Measurements from ENCODE around the gene MRPS18B. TPM values are rescaled to one million over a fixed set of nuclear protein-coding genes. Genes with fewer than 3 reads are reported as not detected.
"Not testable (repeated sequence)": the region's sequence is repeated elsewhere in the genome, so short reads cannot be mapped to it uniquely, and the experiment has no call there.

MRPS18B gene
- polyA plus RNA-seq, 1 experiment = 69.3 TPM

DNA sequence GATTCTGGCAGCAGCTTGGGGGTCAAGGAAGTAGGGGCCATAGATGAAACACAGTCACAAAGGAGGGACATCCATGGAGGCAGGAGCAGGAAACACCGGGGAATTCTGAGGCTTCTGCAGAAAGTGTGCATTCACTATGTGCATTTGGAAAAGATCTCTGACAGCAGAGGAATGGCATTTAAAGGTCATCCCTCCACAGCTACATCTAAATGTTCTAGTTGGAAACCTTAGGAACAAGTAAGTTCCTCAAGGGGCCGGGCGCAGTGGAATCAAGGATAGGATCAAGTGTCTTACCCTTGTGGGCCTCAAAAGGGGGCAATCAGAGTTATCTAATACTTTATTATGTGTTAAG lies 38.1 kb downstream of the MRPS18B start:
- CTCF ChIA-PET = no interaction called here
- POLR2A ChIA-PET = no interaction called here
- Histone ChIP-seq H3K4me3 (ENCODE audit: low read depth, low read length) (no peak overlapping the region), H3K36me3 (ENCODE audit: control insufficient read depth, insufficient read depth, low read length) (peaks cover 43% of the 10 kb centered on the region), H3K27me3 (ENCODE audit: control insufficient read depth, insufficient read depth, low read length) (no peaks in the 10 kb centered on the region)
- no peak for DNase-seq (ENCODE audit: low read depth)
- TF ChIP-seq, protein P1, sequence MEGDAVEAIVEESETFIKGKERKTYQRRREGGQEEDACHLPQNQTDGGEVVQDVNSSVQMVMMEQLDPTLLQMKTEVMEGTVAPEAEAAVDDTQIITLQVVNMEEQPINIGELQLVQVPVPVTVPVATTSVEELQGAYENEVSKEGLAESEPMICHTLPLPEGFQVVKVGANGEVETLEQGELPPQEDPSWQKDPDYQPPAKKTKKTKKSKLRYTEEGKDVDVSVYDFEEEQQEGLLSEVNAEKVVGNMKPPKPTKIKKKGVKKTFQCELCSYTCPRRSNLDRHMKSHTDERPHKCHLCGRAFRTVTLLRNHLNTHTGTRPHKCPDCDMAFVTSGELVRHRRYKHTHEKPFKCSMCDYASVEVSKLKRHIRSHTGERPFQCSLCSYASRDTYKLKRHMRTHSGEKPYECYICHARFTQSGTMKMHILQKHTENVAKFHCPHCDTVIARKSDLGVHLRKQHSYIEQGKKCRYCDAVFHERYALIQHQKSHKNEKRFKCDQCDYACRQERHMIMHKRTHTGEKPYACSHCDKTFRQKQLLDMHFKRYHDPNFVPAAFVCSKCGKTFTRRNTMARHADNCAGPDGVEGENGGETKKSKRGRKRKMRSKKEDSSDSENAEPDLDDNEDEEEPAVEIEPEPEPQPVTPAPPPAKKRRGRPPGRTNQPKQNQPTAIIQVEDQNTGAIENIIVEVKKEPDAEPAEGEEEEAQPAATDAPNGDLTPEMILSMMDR (IDR thresholded peaks at IDR 0.05; ENCODE audit: insufficient read depth, low read depth, low read length) = no peak

DNA sequence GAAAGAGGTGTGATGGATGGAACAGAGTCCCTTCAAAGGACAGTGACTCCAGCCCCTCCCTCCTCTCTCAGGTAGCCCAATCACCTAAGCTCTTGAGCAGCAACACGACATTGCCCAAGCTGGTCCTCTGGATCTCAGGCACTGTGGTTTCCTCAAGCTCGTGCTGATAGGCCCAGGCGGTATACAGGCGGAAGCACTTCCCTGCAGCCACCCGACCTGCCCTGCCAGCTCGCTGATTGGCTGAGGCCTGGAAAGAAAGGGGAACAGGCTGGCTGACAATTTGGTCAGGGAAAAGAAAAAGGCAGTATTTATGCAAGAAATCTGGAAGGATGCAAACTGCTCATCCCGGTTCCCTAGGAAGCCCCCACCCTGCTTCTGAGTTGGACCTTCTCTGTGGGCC lies 38.9 kb downstream of the MRPS18B start:
- H3K4me3 ChIP-seq (ENCODE audit: low read depth, low read length) = no peak overlapping the region
- peaks cover 46% of the 10 kb centered on the region for H3K36me3 ChIP-seq (ENCODE audit: control insufficient read depth, insufficient read depth, low read length)
- CTCF ChIA-PET = interaction anchor here (0.6 to 1.8 kb wide), 2 partner anchors 16 to 110 kb away, joined by 3 to 5 read pairs; partner anchors contain the start of gene DHX16
- H3K27me3 ChIP-seq (ENCODE audit: control insufficient read depth, insufficient read depth, low read length) = no peaks in the 10 kb centered on the region
- DNase-seq (ENCODE audit: low read depth) = no peak
- TF ChIP-seq, protein P1 (IDR thresholded peaks at IDR 0.05; ENCODE audit: insufficient read depth, low read depth, low read length) = no peak
- POLR2A ChIA-PET = no interaction called here

DNA sequence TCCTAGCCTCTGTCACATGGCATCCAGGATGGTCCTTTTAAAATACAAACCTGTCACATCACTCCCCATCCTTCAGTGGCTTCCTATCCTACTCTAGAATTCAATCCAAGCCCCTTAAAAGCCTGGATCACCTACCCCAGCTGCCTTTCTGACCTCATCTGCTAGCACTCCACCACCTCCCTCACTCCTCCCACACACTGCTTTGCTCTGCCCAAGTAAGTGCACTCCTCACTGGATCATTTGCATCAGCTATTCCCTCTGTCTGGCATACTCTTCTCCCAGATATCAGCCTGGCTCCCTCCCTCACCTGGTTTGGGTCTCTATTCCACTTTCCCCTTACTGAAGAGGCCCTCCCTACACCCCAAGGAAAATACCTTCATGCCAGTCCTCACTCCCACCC lies 39.8 kb downstream of the MRPS18B start:
- no peak for DNase-seq (ENCODE audit: low read depth)
- Histone ChIP-seq H3K27me3 (ENCODE audit: control insufficient read depth, insufficient read depth, low read length) (no peaks in the 10 kb centered on the region), H3K4me3 (ENCODE audit: low read depth, low read length) (no peak overlapping the region), H3K36me3 (ENCODE audit: control insufficient read depth, insufficient read depth, low read length) (peaks cover 46% of the 10 kb centered on the region)
- POLR2A ChIA-PET = no interaction called here
- TF ChIP-seq, protein P1 (IDR thresholded peaks at IDR 0.05; ENCODE audit: insufficient read depth, low read depth, low read length) = no peak
- CTCF ChIA-PET = interaction anchor here (1.8 kb wide), 1 partner anchor 15 kb away, joined by 5 read pairs; the partner anchor contains the start of gene DHX16

DNA sequence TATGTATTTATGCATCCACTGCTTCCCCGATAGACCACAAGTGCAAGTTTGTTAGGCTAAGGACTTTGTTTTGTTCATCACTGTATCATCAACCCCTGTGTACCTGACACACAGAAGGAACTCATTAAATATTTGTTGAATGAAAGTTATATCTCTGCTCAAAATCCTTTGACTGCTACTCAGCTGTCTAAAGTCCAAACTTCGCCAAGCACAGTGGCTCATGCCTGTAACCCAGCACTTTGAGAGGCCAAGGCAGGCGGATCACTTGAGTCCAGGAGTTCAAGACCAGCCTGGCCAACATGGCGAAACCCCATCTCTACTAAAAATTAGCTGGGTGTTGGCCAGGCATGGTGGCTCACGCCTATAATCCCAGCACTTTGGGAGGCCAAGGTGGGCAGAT lies 40.3 kb downstream of the MRPS18B start:
- DNase-seq (ENCODE audit: low read depth); H3K4me3 ChIP-seq (ENCODE audit: low read depth, low read length); H3K27me3 ChIP-seq (ENCODE audit: control insufficient read depth, insufficient read depth, low read length); POLR2A ChIA-PET: not testable (repeated sequence)
- CTCF ChIA-PET = interaction anchor here (1.8 kb wide), 1 partner anchor 15 kb away, joined by 5 read pairs; the partner anchor contains the start of gene DHX16
- peaks cover 47% of the 10 kb centered on the region for H3K36me3 ChIP-seq (ENCODE audit: control insufficient read depth, insufficient read depth, low read length)

DNA sequence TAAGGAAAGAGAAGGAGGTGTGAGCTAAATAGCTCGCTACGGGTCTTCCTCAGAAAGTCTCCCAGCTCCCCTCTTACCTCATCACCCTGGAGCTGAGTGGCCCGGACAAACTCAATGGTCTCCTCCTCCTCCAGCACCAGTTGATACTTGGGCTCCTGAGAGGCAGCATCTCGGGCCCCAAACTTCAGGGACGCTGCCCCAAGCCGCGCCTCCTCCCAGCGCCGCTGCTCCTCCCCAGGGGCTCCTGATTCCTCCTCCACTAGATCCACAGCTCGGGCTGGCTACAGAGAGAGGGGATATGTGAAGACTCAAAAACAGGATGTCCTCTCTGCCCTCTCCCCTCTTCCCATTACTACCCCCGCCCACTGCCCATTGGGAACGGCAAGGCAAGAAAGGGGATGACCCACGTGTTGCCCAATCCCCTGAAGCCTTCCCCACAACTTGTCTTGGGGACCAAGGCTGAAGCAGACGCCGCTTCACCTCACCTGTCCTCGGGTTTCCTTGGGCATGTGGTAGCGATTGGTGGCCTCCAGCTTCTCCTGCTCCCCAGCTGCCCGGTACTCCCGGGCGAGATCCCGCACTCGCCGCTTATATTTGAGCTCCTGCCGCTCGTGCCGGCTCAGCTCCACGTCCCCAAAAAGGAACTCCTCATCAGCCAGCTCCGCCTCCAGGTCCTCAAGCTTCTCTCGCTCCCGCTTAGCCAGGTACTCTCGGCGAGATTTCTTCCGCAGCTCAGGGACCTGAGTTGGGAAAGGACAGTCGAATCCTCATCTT lies 47.5 kb downstream of the MRPS18B start:
- Histone ChIP-seq H3K27me3 (ENCODE audit: control insufficient read depth, insufficient read depth, low read length) (no peaks in the 10 kb centered on the region), H3K36me3 (ENCODE audit: control insufficient read depth, insufficient read depth, low read length) (peaks cover 33% of the 10 kb centered on the region), H3K4me3 (ENCODE audit: low read depth, low read length) (no peak overlapping the region)
- ChIA-PET CTCF (interaction anchor here (1.2 to 1.3 kb wide), 3 partner anchors 14 to 154 kb away, joined by 3 to 4 read pairs (median 3); no protein-coding TSS in a partner anchor), POLR2A (no interaction called here)
- TF ChIP-seq, protein P1 (IDR thresholded peaks at IDR 0.05; ENCODE audit: insufficient read depth, low read depth, low read length) = no peak
- DNase-seq (ENCODE audit: low read depth) = no peak

DNA sequence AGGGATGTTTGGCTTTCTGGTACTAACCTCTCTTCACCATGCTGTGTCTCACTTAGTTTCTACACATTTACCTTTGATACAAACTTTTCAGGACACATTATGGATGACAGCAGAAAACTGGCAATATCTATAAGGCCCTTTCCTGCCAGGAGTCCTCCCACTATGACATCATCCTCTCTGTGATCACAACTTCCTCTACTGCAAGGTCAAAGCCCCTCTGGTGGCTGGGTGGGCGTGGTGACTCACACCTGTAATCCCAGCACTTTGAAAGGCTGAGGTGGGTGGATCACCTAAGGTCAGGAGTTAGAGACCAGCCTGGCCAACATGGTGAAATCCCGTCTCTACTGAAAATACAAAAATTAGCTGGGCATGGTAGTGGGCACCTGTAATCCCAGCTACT lies 48.7 kb downstream of the MRPS18B start:
- H3K36me3 ChIP-seq (ENCODE audit: control insufficient read depth, insufficient read depth, low read length) = peaks cover 30% of the 10 kb centered on the region
- H3K27me3 ChIP-seq (ENCODE audit: control insufficient read depth, insufficient read depth, low read length); H3K4me3 ChIP-seq (ENCODE audit: low read depth, low read length); DNase-seq (ENCODE audit: low read depth); POLR2A ChIA-PET: not testable (repeated sequence)
- CTCF ChIA-PET = interaction anchor here (1.2 kb wide), 2 partner anchors 36 to 153 kb away, joined by 3 read pairs; no protein-coding TSS in a partner anchor

All from BJ (cell line).